Measurements from ENCODE around the gene GNPTG.

GRCh38 chr16:1407753-1408152 lies 56.0 kb downstream of the GNPTG start:
- TF ChIP-seq CTCF (IDR thresholded peaks at IDR 0.05): no peak
- no peak for TF ChIP-seq EZH2 (IDR thresholded peaks at IDR 0.05; ENCODE audit: borderline replicate concordance, insufficient read depth, low read depth, low read length, poor library complexity, severe bottlenecking)
